NCI-H2029 treated with DMSO at 0.1 percent for 48 hours (cell line): Measurements from ENCODE around the gene SBNO1.
"Not testable (repeated sequence)": the region's sequence is repeated elsewhere in the genome, so short reads cannot be mapped to it uniquely, and the experiment has no call there.

Experiments
- DNase-seq: peaks from one replicate; lab custom pipeline; 2025; lab: John Stamatoyannopoulos, UW

The SBNO1 gene

GRCh38 chr12:123248996-123249741 lies 115.5 kb downstream of the SBNO1 start:
- not testable (repeated sequence) for DNase-seq

DNA sequence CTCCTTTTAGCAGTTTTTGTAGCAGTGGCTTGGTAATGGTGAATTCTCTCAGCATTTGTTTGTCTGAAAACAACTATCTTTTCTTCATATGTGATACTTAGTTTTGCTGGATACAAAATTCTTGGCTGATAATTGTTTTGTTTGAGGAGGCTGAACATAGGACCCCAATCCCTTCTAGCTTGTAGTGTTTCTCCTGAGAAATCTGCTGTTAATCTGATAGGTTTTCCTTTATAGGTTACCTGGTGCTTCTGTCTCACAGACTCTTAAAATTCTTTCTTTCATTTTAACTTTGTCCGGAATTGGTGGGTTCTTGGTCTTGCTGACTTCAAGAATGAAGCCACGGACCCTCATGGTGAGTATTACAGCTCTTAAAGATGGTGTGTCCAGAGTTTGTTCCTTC lies 116.5 kb downstream of the SBNO1 start:
- not testable (repeated sequence) for DNase-seq

DNA sequence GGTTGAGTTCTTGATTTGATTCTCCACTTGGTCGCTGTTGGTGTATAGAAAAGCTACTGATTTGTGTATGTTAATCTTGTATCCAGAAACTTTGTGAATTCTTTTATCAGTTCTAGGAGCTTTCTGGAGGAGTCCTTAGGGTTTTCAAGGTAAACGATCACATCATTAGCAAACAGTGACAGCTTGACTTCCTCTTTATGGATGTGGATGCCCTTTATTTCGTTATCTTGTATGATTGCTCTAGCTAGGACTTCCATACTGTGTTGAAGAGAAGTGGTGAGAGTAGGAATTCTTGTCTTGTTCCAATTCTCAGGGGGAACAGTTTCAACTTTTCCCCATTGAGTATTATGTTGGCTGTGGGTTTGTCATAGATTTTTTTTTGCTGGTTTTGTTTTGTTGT lies 119.0 kb downstream of the SBNO1 start:
- DNase-seq, result no peak

DNA sequence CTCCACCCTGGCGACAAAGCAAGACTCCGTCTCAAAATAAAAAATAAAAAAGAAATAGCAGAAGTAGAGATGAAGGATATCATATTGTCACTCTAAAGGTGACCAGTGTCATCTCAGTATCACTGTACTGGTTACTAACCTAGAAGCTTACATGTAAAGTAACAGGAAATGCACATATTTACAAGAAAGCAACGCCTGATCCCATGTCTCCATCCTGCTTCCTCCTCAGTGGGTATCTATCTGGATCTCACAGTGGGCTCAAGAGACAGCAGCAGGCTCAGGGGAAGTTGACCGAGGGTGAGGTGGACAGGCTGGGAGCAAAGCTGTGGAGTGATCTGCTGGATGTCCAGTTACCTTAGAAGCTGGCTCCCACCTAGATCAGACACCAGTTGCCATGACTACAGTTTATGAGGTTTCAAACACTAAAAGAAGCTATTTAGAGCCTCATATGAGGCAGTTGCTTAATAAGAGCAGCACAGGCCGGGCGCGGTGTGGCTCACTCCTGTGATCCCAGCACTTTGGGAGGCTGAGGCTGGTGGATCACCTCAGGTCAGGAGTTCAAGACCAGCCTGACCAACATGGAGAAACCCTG lies 120.9 kb downstream of the SBNO1 start:
- no peak for DNase-seq

DNA sequence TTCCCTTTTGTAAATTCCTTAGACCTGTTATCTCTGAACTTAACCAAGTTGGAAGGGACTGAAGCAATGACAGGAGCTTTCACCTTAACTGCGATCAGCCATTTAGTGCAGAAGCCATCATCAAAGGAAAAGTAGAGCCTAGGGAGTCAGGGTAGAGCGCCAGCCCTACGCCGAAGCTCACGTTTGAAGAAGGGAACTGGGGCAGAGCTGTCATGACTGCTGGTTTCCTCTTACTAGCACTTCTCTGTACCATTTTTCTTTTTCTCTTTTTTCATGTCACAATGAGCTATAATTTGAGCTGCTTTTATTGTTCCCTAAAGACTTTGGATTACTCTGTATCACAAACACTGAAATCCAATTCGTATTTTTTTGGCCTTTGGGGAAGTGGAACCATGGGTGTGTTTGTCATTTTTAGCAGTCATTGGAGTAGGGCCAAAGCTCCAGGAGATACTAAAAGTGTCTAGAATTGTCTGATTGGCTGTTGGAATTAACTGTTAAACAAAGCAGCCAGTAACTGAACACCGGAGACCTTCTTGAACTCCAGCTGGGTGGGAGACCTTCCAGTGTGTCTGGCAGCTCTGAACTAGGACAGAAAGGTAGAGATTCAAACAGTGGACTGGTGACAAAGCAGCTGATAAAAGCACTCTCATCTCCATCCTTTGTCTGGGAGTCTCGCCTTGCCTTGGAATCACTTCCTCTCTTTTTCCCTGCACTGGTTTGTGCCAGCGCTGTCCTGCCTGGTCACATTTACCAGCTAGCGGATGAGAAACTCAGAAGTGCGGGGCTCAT lies 122.3 kb downstream of the SBNO1 start:
- peak; percentile 95 for DNase-seq
